Limb (tissue), 2 donors: Measurements from ENCODE around the gene MAPRE2.

ENCODE experiments used
- DNase-seq, 2 donors: peaks; one replicate each; pipeline ENCODE4 v3.0.0-alpha.2; 2016; ENCODE audit errors: extremely low spot score in 2 of 2

Gene MAPRE2

DNA sequence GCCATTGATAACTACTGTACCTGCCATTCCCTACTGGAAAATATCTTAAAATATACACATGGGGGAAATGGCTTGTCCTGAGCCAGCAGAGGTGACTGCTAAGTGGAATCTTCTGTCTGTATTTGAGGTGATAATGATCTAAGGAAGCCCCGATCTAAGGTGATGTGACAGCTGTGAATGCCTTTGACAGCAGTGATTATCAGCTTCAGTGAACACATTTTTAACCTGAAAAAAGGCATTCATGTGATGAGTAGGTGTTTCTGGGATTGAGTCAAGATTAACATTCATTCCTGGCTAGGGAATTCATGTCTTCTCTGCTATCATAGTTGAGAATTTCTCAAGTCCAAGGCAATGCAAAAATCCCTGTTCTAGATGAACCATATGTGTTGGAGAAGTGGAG lies 9.1 kb upstream of the MAPRE2 start:
- no peak for DNase-seq

DNA sequence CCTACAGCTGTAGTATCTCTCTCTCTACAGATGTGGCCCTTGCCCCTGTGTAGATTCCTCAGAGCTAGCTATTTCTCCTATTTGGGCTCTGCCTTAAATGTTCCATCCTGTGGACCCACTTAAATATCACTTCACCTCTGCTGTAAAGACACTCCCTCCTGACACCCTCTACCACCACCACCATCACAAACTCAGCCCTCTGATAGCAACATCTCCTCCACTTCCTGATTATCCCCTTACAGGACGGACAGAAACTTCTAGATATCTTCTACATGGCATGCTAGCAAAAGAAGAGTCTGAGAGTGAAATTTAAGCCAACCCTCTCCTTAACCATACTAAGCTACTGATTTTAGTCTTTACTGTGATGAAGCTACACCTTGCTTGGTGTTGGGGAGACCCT lies 3.2 kb upstream of the MAPRE2 start:
- DNase-seq = no peak

DNA sequence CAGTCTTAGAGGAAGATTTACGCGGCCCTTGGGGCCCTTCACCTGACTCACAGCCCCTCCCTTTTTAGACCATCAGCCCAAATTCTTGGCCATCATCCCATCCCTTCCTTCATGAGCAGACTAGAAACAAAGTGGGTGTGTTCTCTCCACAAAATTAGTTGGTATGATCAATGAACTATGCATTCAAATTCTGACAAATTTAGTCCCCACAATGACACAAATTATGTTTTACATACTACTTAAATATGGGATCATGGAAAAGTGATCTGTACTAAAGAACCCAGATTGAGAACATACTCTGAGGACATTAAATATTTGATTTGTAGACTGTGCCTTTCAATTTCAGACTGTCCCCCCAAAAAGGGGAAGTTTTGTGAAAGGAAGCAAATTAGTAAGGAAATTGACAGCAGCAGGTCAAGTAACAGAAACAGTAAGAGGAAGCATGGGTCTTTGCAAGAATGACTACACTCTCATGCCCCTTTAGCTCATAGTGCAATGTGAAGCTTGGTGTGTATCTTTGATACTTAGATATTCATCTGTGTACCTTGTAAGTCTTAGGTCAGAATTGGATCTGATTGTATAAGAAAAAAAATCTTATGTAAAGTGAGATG lies 2.2 kb upstream of the MAPRE2 start:
- DNase-seq = peak in 1 of 2 donors; percentile 40

DNA sequence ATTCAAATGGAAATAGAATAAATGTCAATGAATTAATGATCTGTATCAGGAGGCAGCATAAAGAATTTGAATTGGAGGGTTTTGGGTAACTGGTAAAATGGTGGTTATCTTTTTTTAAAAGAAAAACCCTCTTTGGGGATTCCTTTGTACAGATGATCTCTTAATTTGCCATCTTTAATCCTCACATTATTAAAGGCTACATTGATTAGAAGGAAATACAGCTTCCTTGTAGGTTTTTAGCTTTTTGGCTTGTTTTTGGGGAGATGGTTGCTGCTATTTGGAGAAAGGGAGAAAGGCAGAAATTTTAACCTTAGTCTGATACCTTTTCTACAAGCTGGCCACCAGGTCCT lies 600 bp upstream of the MAPRE2 start:
- DNase-seq = no peak

DNA sequence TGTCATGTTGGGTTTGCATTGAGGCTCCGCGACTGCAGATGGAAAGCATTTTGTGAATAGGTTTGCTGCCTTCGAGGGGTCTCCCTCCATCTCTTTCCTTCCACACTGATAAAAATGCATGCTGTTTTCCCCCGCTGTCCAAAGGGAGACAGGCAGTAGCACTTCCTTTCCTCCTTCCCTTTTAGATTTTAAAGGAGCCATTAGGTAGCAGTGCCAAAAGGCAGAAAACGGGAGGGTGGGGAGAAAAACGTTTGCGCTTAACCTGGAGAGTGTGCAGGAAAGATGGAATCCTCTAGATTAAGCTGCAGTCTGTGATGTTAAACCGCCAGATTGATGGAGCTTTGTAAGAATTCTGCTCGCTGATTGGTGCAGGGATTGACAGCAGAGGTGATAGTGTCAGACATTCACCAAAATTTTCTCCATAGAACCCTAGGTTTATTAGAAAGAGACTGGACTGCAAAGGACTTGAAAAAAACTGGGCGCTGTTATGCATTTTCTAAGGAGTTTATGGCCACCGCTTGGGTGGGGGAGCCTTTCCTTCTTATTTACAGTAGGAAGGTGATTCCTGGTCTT lies 688 bp downstream of the MAPRE2 start:
- DNase-seq = no peak

DNA sequence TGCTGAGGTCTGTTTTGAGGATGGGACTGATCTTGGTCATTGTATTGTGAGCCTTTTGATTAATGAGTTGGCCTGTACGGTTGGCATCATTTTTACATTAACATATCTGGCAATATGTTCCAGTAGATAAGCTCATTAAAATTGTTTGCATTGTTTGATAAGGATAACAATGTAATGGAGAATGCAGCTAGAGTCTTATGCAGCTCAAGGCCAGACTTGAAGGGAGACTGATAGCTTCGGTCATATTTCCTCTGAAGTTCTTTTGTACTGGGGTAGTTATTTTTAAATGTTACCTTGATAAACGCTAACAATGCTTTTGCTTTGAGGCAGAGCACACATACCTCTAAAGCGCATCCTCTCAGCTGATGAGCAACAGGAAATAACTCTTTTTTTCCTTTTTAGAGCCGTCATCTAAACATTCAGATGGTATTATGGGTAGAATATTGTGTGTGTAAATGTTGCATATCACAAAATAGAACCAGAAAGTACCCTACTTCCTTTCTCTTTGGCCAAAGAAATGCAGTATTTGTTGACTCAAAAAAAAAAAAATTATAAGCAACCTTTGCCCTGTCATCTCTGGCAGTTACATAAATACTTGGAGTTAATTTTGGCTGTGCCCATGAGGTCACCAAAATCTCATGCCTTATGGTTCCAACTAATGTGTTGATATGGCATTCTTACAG lies 1.3 kb downstream of the MAPRE2 start:
- no peak for DNase-seq

DNA sequence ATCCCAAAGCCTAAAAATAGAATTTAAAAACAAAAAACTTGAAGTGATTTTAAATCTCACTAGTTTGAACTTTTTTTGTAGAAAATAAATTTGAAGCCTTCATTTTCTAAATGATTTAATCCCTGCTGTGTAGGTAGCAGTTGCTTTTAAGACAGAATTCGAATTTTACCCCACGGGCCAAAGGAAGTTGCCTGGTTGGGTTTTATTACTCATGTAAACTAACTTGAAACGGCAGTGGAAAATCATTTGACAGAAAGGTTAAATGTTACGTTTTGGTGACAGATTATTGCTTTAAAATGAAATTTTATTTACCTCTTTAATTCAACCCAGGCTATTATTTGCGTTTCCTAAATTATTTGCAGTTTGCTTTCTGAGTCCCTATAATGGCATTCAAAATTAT lies 2.0 kb downstream of the MAPRE2 start:
- DNase-seq = no peak

DNA sequence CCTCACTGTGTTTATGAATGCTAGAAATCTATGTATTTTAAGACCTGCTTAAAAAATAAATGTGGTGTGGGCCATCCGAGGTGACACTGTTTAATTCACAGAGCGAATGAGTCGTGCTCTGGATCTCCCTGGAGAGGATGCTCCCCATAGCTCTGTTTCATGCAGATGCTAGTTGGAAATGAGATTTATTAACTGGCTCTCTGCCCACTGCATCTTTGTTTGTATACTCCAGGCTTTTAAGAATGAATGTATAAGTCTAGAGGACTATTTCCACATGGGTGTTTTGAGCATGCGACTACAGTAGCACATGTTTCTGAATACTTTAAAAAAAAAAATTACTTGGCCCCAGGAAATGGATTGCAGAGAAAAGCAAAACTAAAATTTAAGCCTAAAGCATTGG lies 3.9 kb downstream of the MAPRE2 start:
- DNase-seq = no peak

DNA sequence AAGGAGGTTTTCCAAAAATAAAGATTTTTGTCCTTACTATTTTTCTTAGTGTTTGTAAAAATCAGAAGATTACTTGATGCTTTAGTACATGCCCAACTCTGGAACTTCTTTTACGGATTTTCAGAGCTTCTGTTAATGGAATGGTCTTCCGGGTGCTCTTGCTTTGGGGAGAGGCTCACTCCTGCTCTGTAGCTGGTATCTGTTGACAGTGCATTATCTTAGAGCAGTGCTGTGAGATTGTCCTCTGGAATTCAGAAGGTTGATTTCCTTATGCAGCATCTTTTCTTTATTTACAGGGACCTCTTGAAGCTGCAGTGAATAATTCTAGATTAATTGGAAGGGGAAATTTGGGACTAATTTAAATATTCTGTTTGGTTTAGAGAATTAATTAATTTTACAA lies 4.6 kb downstream of the MAPRE2 start:
- DNase-seq = no peak

DNA sequence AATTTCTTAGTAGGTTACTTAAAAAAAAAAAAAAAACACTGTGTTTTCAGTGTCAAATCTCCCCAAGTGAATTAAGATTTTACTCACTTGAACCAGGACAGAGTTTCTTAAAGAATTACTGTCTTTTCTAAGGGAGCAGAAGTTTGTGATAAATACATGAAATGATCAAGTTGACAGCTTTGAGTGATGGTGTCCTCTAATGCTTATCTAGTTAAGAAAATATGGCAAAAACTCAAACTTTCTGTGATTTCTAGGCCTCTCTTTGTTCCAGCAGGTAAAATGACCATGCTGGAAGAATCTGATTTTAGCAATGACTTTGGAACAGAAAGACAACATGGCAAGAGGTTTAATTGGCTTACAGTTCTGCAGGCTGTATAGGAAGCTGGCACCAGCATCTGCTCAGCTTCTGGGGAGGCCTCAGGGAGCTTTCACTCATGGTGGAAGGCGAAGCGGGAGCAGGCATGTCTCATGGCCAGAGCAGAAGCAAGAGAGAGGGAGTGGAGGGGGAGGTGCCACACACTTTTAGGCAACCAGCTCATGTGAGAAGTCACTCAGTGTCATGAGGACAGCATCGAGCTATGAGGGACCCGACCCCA lies 6.6 kb downstream of the MAPRE2 start:
- no peak for DNase-seq

DNA sequence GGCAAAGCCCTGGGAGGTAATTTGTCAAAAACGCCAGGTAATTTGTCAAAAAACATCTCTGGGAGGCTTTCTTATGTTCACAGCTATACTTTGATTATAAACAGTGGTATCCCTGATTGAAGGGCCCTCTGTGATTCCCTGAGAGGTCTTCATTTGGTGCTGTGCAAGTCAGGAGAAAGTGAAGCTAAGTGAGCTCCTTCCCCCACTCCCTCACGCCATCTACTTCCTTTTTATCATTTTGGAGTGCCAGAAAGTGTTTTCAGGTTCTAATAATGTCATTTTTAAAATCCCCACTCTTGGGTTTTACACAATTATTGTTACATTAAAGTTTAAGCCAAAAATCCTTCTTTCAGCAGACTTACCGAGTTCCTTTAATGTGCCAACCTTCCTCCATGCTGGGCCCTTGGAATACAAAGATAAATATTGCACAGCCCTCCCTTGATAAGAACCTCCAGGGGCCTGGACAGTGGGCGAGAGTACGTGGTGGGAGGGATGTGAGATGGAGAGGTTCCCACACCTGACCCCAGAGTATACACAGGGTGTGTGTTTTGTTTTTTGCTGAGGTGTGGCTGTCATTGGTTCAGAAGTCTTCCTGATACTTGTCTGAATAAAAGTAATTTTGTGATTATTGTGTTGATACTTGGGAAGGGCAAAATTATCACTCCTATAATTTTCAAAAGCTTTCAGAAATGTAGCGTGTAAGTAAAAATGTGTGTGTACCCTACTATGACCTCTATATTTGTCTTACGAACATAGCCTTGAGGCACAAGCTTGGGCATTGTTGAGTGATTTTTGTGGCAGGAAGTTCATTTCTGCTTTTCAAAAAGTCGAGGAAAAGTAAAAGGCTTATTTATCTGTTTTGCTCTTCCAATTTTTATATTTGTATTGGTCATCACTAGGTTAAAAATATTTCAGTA lies 8.2 kb downstream of the MAPRE2 start:
- DNase-seq = no peak

DNA sequence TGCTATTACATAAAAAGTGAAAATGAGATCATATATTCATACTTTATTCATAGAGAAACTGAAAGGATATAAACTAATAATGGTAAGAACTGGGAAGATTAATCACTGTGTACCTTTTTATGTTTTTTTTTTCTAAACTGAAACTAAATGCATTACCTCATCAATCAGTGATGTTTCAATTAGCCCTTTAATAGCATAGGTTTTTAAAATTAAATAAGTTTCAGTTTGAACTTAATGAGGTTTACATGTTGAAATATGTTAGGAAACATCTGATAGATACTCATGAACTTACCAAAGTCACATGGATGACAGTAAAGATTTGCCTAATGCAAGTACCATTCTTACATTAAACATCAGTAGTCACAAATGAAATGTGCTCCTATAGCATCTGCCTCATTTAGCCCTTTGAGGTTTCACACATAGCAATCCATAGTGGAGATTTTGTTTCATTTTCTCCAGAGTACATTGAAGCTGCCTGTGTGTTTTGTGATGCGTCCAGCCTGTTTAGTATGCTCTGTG lies 8.9 kb downstream of the MAPRE2 start:
- DNase-seq = no peak

DNA sequence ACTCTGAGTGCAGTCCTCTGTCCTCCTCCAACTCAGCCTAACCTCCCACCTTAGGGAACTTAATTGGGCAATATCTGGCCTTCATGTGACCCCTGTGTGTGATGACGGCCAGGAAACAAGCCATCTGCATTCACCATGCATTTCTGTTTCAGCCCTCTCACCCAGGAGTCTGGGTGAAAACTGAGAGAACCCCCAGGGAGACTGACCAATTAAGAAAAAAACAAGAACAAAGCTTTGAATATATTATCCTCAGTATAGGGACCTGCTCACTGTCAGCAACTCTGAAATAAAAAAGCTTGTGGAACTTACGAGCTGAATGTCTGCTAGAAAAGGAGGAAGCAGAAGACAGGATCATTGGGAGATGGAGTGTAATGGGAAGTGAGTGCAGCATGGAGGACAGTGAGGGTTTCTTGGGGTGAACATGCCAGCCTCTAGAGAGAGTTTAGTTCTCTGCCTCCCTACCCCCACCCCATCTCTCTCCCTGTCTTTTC lies 9.5 kb downstream of the MAPRE2 start:
- DNase-seq = no peak

DNA sequence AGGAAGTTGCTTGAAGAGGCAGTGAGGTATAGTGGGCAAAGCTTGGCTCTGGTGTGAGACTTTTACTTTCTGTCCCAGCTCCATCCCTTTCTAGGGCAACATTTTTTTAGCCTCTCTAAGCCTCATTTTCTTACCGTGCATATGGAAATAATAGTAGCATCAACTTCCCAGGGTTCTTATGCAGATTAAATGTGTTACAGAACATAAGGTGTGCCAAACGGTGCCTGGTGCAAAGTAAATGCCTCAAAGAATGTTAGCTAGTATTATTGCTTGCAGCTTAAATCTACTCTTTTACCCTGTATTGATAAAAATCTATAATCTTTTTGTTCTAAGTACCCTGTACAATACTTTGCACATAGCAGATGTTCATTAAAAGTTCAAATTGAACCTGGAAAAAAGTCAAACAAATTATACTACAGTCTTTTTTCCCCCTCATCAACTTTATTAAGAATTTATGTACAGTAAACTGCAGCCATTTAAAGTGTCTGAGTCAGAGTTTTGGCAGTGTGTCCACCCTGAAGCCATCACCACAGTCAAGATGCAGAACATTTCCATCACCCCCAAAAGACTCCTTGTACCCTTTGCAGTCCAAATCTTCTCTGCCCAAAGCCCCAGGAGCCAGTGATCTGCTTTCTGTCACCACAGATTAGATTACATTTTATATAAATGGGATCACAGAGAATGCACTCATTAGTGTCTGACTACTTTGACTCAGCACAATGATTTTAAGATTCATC lies 10.6 kb downstream of the MAPRE2 start:
- no peak for DNase-seq

DNA sequence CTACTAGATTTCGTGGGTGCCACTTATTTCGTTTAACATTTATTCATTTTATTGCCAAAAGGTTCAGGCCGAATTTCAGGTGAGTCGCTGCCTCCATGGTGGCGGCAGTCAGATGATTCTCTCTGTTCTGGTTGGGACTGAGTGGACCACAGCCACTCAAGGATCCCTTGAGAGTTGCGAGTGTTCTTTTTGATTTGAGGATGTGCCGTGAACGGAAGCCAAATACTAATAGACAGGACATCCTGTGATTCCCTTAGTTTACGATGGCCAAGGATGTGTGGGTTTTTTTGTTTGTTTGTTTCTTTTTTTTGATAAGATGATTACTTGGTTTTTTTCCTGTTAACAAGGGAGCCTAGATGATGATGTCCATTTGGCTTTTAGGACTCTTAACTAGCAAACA lies 13.2 kb downstream of the MAPRE2 start:
- no peak for DNase-seq

DNA sequence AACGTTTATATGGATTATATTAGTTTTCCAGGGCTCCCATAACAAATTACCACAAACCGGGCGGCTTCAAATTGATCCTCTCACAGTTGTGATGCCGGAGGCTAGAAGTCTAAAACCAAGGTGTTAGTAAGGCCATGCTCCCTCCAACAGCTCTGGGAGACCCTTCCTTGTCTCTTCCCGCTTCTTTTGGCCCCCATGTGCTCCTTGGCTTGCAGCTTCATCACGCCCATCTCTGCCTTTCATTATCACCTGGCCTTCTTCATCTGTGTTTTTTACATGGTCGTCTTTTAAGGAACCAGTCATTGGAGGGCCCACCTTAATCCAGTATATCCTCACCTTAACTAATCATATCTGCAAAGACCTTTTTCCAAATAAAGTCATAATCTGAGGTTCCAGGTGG lies 13.9 kb downstream of the MAPRE2 start:
- no peak for DNase-seq

DNA sequence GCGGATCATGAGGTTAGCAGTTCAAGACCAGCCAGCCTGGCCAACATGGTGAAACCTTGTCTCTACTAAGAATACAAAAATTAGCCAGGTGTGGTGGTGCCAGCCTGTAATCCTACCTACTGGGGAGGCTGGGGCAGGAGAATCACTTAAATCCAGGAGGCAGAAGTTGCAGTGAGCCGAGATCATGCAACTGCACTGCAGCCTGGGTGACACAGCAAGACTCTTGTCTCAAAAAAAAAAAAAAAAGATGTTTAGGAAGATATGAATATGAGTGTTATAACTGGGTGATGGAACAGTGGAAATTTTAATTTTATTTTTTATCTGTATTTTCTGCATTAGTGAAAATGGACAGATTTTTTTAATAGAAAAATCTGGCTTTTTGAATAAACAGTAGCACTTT lies 14.5 kb downstream of the MAPRE2 start:
- DNase-seq = no peak

DNA sequence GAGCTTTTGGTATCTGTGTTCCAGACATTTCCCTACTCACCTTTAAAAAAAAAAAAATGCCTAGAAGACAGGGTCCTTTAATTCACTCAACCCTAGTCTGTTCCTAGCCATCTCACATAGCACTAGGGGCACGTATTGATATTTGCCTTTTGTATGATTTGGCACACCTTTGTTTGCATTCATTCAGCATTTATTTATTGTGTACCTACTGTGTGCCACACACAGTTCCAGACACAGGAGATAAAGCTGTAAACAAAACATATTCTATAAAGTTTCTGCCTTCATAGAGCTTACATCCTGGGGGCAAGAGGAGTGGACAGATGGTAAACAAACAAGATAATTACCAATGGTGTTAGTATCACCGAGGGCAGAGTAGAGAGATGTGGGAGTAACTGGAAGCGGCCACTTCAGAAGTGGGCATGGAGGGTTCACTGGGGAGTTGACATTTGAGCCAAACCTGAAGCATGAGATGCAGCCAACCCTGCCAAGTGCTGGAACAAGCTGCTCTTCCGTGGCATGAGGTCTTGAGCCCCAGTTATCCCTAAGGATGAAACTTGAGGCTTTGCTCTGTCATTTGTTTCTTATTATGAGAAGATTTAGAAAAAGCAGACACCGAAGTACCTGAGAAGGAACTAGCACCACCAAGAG lies 18.2 kb downstream of the MAPRE2 start:
- no peak for DNase-seq

DNA sequence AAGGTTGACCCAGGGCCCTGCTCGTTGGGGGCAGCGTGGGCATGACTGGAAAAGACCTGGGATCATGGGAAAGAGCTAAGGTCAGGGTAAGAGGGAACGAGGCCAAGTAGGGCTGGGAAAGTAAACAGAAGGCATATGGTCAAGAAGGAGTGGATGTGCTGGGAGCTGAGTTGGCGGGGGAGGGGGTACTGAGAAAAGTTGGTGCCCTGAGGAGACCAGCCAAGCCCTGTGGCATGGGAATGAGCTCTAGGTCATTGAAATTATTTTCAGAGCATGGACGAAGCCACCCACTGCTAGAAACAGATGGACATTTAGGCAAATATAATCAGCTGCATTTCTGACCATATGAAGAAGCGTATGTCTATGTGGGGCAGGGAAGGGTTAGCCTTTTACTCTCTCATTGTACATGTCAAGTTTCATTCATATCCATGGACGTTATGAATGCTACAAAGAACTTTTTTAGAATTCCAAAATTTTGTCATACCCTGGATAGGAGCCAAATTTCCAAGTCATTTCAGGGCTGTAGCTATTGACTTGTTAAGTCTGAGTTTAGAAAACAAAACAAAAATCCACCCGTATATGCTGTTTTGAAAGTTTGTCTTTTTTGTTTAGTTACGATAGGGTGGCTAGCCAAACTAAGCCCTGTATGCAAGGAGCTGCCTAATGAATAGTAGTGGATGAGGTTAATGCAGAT lies 19.1 kb downstream of the MAPRE2 start:
- no peak for DNase-seq

DNA sequence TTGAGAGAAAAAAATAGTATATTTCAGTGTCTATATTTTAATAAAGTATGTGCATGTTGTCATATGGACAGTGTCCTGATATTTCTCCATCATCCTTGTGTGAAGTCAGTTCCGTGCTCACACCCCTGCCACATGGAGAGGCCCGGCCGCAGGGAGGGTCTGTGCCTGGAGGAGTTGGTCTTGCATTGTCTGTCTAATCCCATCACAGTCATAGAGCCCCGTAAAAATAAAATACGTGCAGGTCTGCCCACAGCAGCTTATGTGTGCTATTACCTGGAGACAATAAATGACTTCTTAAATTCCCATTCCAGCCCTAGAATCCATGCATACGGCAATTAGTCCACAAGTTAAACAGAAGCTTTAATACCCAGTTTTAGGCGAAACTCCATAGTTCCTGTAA lies 20.1 kb downstream of the MAPRE2 start:
- DNase-seq = no peak
